HG02678 (cell line): Measurements from ENCODE around the gene DENND5A.
"Not testable (repeated sequence)": the region's sequence is repeated elsewhere in the genome, so short reads cannot be mapped to it uniquely, and the experiment has no call there.

ENCODE experiments used
- ATAC-seq: cut with Tn5 transposase; IDR thresholded peaks from one replicate; pipeline ENCODE4 v1.9.1; 2021; ENCODE audit warnings: mild to moderate bottlenecking, moderate library complexity; ENCODE audit not compliant: unreplicated experiment

DENND5A gene

GRCh38 chr11:9179141-9179540 is 86.0 kb downstream of the DENND5A start:
- ATAC-seq = no peak

- no peak for ATAC-seq
Measured at GRCh38 chr11:9178716-9179115, 86.4 kb downstream of the DENND5A start.

DNA sequence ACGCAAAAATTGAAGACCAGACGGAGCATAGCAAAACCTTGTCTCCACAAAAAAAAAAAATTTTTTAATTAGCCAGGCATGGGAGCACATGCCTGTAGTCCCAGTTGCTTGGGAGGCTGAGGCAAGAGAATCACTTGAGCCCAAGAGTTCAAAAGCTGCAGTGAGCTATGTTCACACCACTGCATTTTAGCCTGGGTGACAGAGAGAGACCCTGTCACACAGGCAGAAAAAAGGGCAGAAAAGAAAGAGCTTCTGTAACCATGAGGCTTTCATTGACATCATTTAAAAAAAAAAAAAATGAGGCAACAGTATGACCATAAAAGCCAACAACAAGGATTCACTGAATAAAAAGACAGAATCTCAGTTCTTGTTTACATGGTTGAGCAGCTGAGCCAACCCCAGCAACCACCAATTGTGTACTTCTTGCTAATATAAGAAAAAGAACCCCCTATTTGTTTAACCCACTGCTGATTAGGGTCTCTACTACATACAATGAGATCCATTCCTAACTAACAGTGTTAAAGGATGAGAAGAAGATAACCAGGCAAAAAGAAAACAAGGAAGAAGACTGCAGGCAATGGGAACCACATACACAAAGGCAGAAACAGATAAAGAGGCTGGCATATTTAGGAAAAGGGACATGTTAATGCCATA is 87.6 kb downstream of the DENND5A start:
- no peak for ATAC-seq

GRCh38 chr11:9176550-9176949 is 88.6 kb downstream of the DENND5A start:
- ATAC-seq = no peak

DNA sequence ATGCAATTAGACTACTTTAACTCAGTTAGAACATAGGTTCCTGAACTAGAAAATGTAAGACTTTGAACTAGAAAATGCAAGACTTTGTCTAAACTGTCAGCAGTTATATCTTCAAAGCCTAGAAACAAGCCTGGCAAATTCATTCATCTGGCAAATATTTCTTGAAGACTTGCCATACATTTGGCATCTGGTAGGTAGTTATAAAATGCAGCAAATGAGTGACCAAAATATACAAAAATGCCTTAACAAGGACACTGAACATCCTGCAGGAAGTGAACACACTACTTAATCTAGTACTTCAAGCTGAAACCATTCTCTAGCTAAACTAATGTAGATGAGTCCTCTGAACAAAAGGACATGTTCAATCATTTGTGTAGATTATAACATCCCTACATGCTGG is 89.0 kb downstream of the DENND5A start:
- ATAC-seq = no peak

GRCh38 chr11:9172389-9172788 is 92.8 kb downstream of the DENND5A start:
- no peak for ATAC-seq

DNA sequence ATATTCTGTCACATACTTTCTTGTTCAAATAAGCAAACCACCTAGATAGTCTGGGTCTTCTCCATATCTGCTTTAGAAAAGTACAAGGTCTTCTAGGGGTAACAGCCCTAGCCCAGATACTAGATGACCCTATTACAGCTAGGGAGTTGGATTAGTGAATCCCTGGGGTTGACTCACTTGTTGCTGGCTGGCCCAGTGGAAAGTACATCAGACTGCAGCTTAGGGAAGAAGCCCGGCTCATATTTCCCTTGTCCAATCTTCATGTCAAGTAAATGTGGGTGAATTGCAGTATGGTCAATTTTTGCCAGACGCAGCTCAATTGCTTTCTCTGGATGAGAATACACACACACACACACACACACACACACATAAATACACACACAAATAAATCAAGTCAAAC is 94.7 kb downstream of the DENND5A start:
- ATAC-seq = no peak

DNA sequence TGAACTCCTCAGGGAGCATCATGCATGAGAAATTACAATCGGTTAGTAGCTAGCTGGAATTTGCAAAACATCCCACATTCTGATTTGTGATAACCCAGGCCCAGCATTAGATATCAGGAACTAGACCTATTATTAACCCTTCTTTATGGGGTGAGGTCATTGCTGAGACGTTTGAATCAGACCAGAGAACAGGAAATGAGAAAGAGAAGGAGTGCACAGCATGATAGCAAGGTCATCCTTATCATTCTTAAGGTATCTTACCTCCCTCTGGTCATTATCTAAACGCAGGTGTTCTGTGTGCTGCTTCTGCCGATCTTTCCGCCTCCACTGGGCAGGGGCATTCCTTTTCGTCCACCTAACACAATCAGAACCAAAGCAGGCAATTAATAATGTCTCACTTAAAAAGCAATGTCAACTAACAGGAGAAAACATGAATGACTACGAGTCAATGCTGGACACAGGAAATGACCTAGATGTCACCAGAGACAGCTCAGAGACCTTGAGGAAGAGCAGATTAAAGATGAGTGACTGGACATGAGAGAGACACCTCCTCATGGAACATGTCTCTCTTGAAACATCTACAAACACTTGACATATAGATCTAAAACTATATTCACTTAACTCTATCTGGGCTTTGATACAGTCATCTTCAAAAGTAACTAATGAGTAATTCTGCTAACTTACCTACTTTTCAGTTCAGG is 95.4 kb downstream of the DENND5A start:
- no peak for ATAC-seq

- ATAC-seq = not testable (repeated sequence)
Measured at GRCh38 chr11:9161991-9162390, 103.2 kb downstream of the DENND5A start.

DNA sequence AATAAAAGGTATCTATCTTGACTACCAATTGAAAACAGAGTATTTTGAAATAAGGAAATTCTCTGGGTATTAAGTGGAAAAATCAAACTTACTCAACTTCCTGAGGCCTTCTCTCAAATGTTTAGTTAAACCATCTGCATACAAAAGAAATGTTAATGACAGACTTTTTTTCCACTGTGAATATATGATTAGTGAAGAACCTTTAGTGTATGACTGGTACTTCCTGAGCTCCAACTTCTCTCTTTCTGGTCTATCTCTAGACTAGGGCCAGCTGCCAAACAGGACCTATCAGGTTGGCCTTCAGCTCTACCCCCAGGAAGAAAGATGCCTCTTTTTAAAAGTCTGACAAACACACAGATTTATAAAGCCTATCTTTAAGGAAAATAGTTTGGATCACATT is 105.0 kb downstream of the DENND5A start:
- ATAC-seq = no peak

DNA sequence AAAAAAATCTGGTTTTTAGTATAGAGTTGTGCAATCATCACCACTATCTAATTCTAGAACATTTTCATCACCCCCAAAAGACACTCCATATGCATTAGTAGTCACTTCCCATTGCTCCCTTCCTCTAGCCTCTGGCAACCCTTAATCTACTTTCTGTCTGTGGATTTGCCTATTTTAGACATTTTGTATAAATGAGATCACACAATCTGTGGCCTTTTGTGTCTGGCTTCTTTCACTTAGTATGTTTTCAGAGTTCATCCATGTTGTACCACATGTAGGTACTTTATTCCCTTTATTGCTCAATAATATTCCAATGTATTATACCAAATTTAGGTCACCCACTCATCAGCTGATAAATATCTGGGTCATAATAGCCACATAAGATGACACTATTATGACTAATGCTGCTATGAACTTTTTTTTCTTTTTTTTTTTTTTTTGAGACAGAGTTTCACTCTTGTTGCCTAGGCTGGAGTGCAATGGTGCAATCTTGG is 106.2 kb downstream of the DENND5A start:
- ATAC-seq = no peak

DNA sequence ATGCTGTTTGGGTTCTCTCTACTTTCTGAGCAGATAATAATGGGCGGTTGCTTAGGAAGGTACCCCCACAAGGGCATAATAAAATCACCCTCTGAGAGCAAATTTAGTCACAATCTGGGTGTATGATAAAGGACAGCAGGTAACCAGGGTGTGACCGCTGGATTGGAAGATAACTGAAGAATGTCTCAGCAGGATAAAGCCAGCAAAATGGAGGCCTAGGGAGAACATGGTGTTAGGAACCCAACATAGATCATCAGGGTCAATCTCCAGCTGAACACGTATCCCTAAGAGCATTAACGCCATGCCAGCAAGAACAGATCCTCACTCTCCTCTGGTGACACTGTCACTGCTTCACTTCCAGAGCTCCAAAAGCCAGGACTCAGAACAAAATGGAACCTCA is 109.2 kb downstream of the DENND5A start:
- ATAC-seq = no peak

- ATAC-seq = no peak
Measured at GRCh38 chr11:9153651-9154050, 111.5 kb downstream of the DENND5A start.

- no peak for ATAC-seq
Measured at GRCh38 chr11:9151631-9152030, 113.5 kb downstream of the DENND5A start.

DNA sequence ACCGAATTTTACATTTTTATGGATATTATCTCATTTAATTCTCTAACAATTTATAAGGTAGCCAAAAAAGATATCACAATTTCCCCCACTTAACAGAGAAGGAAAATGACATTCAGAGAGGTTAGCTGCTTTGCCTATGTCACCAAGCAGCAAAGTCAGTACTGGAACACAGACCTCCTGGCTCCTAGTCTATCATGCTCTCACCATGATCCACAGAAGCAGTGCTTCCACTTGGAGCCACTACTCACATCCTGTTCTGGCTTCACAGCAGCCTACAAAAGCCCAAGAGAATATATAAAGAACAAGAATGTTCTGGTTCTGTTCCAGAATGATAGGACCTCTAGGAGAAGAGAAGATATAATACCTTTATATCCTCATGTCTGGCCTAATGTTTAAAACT is 114.2 kb downstream of the DENND5A start:
- no peak for ATAC-seq

GRCh38 chr11:9150501-9150900 is 114.6 kb downstream of the DENND5A start:
- ATAC-seq = no peak

- no peak for ATAC-seq
Measured at GRCh38 chr11:9148727-9149126, 116.4 kb downstream of the DENND5A start.

DNA sequence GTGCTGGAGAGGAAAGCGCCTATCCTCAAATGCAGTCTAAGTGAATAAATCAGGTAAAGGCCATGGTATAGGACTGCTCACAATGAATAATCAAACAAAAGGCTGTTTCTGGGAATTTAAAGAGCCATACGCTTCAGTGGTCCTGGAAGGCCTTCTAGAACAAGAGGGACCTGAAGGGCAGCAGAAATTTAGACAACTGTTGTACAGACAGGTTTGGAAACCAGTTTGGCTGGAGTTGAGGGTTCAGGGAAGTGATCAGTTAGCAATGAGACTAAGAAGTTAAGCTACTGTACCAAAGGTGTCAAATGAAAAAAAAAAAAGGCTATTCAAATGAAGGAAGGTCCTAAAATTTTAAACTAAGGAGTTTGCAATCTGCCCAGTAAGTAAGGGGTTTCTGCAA is 117.1 kb downstream of the DENND5A start:
- no peak for ATAC-seq

- ATAC-seq = no peak
Measured at GRCh38 chr11:9146477-9146876, 118.7 kb downstream of the DENND5A start.

DNA sequence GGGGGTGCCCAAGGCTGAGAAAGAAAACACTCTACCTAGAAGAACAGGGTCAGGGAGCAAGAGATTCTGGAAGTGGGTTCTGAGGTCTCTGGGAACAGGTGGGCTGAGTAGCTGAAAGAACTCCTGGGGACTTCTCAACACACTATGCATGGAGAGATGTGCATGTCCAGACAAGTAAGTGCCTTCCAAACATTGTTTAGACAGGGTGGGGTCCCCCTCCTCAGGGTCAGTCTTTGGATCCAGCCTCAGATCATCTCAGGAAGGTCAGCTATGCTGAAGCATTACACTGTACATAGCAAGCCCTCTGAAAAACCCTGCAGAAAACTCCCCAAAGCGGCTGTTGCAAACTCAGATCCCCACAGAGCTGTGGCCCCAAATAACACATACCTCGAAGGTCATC is 119.9 kb downstream of the DENND5A start:
- no peak for ATAC-seq

GRCh38 chr11:9144828-9145227 is 120.3 kb downstream of the DENND5A start:
- ATAC-seq = no peak

DNA sequence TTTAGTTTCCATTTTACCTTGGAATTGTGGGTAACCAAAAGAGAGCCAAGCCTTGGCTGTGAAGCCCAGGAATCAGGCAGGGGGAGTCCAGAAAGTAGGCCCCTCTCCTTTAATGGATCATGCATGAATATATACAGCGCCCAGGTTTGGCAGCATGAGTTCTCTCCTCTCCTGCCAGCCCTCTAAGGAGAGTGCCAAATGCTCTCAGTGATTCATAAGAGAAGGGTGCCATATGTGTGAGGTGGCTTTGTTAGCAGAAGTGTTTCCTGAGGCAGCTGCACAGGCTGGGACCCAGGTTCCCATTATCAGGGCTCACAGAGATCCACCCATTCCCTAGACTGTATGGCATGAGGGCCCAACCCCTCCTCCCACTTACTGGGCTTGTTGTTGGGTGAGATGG is 121.4 kb downstream of the DENND5A start:
- ATAC-seq = no peak

DNA sequence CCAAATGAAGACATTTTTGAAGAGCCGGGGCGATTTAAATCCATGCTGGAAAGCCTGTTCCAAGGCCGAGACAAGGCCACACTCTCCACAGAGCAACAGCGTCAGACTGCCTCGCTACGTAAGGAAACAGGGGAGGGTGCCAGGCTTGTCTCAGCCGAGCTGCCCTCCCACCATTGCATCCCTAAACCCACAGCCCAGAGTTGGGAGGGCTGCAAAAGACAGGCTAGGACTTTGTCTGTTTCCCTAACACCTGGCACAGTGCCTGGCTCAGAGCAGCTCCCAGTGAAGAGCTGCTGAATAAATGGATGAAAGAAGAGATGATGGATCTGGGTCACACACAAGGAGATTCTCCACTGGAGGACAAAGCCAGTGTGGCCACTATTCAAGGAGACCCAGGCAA is 122.4 kb downstream of the DENND5A start:
- ATAC-seq = no peak
